ENCODE data around the gene P2RX1. TPM values are rescaled to one million over a fixed set of nuclear protein-coding genes. Genes with fewer than 3 reads are reported as not detected.

Gene P2RX1
- total RNA-seq, 3 donors from 2014 or later: 2.5 to 4.9 (median 3.5) TPM

DNA sequence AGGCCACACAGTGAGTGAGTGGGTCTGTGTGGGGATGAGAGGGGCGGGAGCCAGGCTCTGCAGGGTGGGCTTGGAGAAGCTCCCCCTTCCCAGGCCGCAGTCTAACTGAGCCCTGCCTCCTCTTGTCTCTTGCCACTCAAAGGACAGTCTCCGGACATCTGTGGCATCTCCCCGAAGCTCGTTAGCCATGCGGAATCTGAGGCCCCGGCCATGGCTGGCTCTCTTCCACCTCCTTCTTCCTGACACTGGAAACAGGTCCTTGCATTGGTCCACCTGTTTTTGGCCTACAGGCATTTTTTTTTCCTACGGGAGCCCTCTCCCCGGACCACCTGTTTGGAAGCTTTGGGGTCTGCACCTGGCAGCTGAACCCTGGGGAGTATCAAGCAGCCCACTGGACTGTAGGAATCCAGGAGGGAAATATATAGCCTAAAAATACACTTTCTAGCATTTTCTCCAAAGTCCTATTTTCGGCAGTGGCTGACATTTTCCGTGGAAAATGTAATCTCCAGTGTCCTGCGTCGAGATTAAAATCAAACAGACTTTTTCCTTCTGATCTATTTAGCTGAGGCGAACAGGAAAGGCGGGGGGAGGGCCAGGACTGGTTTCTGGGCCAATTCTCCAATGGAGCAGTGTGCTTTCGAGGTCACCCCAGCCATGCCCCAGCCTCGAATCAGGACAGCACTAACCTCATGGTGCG is 38.9 kb upstream of the P2RX1 start:
- TF ChIP-seq, protein P1, sequence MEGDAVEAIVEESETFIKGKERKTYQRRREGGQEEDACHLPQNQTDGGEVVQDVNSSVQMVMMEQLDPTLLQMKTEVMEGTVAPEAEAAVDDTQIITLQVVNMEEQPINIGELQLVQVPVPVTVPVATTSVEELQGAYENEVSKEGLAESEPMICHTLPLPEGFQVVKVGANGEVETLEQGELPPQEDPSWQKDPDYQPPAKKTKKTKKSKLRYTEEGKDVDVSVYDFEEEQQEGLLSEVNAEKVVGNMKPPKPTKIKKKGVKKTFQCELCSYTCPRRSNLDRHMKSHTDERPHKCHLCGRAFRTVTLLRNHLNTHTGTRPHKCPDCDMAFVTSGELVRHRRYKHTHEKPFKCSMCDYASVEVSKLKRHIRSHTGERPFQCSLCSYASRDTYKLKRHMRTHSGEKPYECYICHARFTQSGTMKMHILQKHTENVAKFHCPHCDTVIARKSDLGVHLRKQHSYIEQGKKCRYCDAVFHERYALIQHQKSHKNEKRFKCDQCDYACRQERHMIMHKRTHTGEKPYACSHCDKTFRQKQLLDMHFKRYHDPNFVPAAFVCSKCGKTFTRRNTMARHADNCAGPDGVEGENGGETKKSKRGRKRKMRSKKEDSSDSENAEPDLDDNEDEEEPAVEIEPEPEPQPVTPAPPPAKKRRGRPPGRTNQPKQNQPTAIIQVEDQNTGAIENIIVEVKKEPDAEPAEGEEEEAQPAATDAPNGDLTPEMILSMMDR (IDR thresholded peaks at IDR 0.05): no peak
- Histone ChIP-seq H3K4me1 (ENCODE audit: low read depth) (peaks cover 17% of the 10 kb centered on the region), H3K36me3 (ENCODE audit: low read depth) (no peaks in the 10 kb centered on the region), H3K9me3 (no peaks in the 10 kb centered on the region), H3K4me3 (no peak overlapping the region)
- DNase-seq: no peak
- no peak for ATAC-seq
- intact Hi-C loops (cut with DNase I, micrococcal nuclease): no loop called here

DNA sequence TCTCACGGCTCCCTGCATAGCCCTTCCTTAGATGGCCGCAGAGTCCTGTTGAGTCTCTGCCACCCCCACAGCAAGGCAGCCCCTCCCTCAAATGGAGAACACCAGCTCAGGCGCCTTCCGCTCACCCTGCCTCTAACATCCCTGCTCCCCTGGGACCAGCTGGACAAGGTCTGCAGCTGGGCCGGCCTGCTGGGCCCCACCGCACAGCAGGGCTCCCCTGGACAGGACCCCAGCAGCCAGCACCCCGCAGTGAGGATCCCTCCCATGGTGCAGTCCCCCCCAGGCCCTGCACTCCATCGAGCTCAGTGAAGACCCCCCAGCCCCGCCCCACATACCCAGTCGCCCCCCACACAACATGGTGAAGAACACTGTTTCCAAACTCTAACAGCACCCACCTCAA is 37.8 kb upstream of the P2RX1 start:
- TF ChIP-seq, protein P1 (IDR thresholded peaks at IDR 0.05): no peak
- no peaks in the 10 kb centered on the region for H3K36me3 ChIP-seq (ENCODE audit: low read depth)
- peaks cover 6% of the 10 kb centered on the region for H3K4me1 ChIP-seq (ENCODE audit: low read depth)
- DNase-seq (no peak), ATAC-seq (no peak)
- intact Hi-C loops (cut with DNase I, micrococcal nuclease): no loop called here
- no peak overlapping the region for H3K4me3 ChIP-seq
- no peaks in the 10 kb centered on the region for H3K9me3 ChIP-seq

DNA sequence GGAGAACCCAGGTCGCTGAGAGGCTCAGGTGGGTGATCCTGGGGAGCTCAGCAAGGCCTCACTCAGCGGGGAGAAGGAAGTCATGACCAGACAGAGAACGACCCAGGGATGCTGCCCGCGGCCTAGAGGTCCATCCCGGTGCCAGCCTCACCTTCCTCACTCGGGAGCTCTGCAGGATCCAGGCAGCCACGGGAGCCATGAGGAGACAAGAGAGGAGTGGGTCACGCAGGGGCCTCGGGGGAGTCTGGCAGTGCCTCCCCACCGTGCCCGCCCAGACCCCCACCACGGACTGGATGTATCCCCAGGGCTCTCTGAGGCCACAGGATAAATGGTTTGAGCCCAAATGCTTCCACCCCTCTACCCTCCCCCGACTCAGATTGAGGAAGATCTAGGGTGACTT is 37.3 kb upstream of the P2RX1 start:
- no peak overlapping the region for H3K4me3 ChIP-seq
- no peak for ATAC-seq
- peaks cover 3% of the 10 kb centered on the region for H3K4me1 ChIP-seq (ENCODE audit: low read depth)
- TF ChIP-seq, protein P1 (IDR thresholded peaks at IDR 0.05): no peak
- H3K36me3 ChIP-seq (ENCODE audit: low read depth): no peaks in the 10 kb centered on the region
- DNase-seq: no peak
- intact Hi-C loops (cut with DNase I, micrococcal nuclease): no loop called here
- no peaks in the 10 kb centered on the region for H3K9me3 ChIP-seq

DNA sequence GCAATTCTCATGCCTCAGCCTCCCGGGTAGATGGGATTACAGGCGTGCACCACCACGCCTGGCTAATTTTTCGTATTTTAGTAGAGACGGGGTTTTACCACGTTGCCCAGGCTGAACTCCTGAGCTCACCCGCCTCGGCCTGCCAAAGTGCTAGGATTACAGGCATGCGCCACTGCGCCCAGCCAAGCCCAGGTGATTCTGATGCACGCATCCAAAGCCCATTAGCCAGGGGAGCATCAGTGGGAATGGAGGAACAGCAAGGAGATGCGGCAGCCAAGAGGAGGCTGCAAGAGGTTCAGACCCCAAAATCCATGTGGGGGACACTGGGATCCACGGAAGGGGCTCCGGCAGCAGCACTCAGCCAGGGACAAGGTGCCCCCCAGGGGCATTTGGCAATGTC is 35.9 kb upstream of the P2RX1 start:
- Histone ChIP-seq H3K36me3 (ENCODE audit: low read depth) (peaks cover 4% of the 10 kb centered on the region), H3K9me3 (no peaks in the 10 kb centered on the region), H3K4me1 (ENCODE audit: low read depth) (no peaks in the 10 kb centered on the region), H3K4me3 (no peak overlapping the region)
- ATAC-seq: no peak
- intact Hi-C loops (cut with DNase I, micrococcal nuclease): no loop called here
- TF ChIP-seq, protein P1 (IDR thresholded peaks at IDR 0.05): no peak
- DNase-seq: no peak

DNA sequence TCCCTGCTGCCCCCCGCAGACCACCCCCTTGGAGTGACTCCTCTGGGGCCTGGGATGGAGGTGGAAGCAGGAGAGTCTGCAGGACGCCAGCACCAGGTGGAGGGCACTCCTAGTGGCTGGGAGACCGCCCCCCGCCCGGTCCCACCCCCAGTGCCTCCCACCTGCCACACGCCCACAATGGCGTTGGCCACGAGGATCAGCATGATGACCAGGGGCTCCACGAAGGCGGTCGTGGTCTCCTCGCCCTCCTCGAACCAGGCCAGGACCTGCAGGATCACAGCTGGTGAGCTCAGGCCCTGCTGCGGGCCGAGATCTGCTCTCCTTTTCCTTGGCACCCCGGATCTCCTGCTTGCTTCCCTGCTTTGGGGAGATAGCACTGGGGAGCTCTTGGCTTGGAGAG is 35.2 kb upstream of the P2RX1 start:
- intact Hi-C loops (cut with DNase I, micrococcal nuclease): no loop called here
- TF ChIP-seq, protein P1 (IDR thresholded peaks at IDR 0.05): no peak
- H3K4me1 ChIP-seq (ENCODE audit: low read depth): no peaks in the 10 kb centered on the region
- H3K9me3 ChIP-seq: no peaks in the 10 kb centered on the region
- DNase-seq (no peak), ATAC-seq (no peak)
- no peak overlapping the region for H3K4me3 ChIP-seq
- H3K36me3 ChIP-seq (ENCODE audit: low read depth): peaks cover 7% of the 10 kb centered on the region

DNA sequence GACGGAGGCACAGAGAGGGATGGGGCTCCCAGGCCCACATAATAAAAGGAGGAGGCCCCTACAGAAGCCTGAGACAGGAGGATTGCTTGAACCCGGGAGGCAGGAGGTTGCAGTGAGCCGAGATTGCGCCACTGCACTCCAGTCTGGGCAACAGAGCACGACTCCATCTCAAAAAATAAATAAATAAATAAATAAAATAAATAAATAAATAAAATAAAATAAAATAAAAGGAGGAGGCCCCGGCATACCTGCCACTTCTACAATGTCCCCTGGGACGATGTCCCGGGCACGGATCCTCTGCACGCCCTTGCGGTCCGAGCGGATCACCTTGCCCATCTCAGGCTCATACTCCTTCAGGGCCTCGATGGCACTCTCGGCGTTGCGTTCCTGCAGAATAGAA is 34.7 kb upstream of the P2RX1 start:
- ATAC-seq (no peak), DNase-seq (no peak)
- Histone ChIP-seq H3K36me3 (ENCODE audit: low read depth) (peaks cover 7% of the 10 kb centered on the region), H3K9me3 (no peaks in the 10 kb centered on the region), H3K4me3 (no peak overlapping the region), H3K4me1 (ENCODE audit: low read depth) (no peaks in the 10 kb centered on the region)
- TF ChIP-seq, protein P1 (IDR thresholded peaks at IDR 0.05): no peak
- intact Hi-C loops (cut with DNase I, micrococcal nuclease): no loop called here
